GM21367 (cell line): ENCODE data around the gene CADPS2.

ENCODE experiments used
- ATAC-seq: cut with Tn5 transposase; IDR thresholded peaks from one replicate; pipeline ENCODE4 v1.9.1; 2021; ENCODE audit not compliant: unreplicated experiment

Gene CADPS2

GRCh38 chr7:122618585-122619189 is 267.6 kb downstream of the CADPS2 start:
- ATAC-seq = no peak

- no peak for ATAC-seq
Measured at GRCh38 chr7:122616951-122617350, 269.3 kb downstream of the CADPS2 start.

DNA sequence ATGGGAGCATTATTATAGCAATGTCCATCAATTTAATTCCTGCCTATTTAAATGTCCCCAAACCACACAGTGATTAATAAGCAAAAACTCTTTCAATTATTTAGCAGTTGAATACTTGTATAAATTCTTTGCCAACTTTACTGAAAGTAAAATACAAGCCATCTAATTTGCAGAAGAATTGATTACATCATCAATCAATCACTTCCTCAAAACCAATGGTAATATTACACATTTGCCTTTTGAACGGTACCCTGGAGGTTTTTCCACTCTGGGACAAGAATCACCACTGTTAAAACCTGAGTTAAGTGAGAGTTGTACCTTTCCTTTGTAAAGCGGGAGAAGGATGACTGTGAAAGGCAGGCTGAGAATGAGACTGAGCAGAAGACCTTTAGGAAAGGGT is 280.3 kb downstream of the CADPS2 start:
- ATAC-seq = no peak

- ATAC-seq = no peak
Measured at GRCh38 chr7:122604251-122604650, 282.0 kb downstream of the CADPS2 start.

DNA sequence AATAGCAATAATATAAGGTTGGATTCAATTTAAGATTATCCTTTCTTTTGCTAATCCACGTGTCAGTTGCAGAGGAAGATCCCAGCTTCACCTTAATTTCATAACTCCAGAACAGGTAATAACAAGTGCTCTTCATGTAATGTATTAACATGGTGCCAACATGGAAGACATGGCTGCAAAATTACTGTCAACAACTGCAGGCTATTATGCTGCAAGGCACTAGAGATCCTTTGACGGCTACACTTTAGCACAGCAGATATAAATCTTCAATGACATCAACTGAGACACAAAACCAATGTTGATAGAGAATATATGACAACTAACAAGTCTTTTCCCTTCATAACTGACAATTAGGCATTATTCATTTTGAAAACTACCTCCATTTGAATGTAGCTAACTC is 283.5 kb downstream of the CADPS2 start:
- ATAC-seq = no peak

DNA sequence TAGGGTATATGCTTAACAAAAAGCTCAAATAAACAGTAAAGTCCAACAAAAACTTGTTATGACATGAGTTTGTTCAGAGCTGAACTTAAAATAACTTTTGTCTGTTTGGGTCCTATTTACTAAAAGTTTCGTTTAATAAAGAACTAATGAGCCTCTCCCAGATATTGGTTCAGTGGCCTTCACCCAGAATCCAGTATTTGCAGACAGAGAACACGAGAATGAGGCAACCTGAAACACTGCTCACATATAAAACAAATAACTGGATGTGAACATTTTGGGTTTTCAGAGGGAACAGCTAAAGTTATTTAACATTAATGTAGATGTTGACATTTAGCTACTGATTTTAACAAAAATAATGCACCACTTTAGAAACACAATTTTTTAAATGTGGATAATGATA is 285.6 kb downstream of the CADPS2 start:
- ATAC-seq = no peak

DNA sequence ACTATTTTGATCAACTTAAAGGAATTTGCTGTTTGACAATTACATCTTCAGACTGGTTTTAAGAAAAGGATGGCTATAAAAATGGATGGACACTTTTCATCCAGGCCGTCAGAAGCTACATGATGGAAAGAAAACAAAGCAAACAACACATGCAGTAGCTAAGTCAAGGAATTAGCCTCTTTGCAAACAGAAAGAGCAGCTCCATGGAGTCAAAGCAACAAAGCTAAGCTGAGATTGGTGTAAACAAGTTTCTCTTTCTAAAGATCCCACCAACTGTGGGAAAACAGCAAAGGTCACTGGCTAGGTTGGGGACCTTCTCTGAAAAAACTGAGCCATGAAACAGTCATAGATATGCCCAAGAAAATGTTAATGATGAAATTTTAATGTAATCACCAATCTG is 286.2 kb downstream of the CADPS2 start:
- ATAC-seq = no peak

GRCh38 chr7:122597277-122597676 is 289.0 kb downstream of the CADPS2 start:
- ATAC-seq = no peak

DNA sequence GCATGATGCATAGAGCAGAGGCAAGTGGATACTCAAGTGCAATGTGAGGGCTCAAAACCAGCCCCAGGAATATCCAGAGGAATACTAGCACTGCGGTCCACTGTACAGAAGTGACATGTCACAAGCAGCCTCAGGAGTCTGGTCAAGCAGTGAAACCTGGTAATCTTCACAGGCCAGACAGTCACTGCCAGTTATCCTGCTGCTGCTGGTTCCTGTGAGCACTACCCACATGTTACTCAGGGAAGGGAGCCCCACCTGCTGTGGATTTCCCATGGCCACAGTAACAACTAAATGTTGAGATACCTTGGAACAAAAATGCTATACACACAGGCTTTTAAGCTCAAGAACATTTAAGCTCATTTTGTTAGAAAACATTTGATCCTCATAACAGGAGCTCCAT is 290.4 kb downstream of the CADPS2 start:
- ATAC-seq = no peak

DNA sequence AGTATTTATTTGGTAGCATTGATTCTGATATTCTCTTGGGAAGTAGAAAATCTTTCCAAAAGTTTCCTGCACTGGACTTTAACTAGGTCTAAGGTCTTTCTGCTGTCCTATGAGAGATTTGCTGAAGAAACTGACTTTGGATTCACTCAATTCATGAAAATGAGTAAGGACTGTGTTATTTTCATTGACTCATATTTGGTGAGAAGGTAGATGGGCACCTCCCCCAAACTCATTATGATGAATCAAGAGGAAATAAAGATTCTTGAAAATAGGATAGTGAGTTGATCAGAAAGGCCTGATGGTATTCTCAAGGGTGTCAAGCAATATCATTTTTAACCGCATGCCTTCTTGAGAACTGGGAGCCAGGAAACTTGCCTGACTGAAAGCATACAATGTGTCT is 297.6 kb downstream of the CADPS2 start:
- ATAC-seq = no peak

DNA sequence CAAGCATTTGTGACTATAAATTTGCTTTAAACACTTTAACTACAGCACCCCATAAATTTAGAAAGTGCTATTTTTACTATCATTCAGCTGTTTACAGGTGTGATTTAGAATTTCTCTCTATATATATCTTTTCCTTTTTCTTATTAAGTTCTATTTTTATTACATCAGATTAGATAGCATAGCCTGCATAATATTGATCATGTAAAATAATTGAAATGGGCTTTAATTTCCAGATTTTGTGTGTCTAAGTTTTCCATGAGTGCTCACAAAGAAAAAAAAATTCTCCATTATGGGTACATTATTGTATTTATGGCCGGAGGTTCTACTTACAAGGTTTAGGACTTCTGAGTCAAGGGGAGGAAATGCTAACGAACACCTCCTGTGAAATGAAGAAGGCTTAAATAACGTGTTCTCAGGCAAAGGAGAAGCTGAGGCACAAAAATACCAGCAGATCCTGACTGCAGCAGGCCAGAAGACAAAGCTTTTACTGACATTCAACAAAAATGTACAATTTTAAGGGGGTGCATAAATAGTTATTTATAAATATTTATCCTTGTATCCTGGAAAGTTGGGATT is 301.5 kb downstream of the CADPS2 start:
- no peak for ATAC-seq

DNA sequence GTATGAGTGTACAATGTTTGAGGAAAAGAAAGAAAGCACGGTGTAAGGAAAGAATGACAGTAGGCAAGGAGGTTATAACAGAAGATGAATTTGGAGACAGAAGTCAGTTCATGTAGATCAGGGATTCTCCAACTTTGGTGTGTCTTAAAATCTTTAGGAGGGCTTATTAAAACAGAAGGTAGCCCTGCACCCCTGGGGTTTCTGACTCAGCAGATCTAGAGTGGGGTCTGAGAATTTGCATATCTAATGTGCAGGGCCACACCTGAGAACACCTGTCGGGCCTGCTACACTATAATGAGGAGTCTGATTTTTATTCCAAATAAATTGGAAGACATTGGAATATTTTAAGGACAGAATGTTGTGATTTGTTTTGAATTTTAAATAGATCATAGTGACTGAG is 307.9 kb downstream of the CADPS2 start:
- no peak for ATAC-seq

GRCh38 chr7:122577449-122578003 is 308.7 kb downstream of the CADPS2 start:
- no peak for ATAC-seq

DNA sequence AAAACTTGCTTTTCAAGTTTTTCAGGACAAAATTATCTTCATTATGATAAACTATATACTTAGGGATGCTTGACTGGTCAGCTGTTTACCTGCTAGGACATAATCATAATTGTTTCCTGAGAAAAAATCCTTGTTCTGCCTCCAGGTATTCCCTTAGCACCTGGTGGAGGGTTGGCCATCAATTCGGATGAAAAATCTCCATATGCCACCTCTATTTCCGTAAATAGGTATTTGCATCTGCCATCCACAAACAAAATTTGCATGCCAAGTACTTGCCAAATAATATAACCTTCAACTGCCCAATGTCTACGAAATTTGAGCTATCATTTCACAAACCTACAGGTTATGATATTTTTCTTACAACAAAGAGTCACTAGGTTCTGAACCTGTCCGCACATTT is 313.6 kb downstream of the CADPS2 start:
- no peak for ATAC-seq

DNA sequence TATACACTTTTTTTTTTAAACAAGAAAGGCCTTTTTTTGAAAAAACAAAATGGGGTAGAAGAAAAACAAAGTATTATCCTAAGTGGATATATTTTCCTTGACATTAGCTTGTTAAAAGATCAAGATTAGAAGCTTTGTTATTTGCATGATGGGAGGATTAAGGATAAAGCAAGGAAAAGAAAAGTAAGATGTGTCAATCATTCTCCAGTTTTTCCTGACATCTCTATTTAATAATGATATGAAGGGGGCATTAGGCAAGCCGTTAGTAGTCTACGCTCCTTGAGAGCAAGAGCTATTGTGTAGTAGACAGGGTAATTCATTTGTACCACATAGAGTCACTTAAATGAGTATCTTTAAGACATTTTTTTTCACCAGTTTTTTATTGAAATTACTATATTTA is 324.9 kb downstream of the CADPS2 start:
- no peak for ATAC-seq

DNA sequence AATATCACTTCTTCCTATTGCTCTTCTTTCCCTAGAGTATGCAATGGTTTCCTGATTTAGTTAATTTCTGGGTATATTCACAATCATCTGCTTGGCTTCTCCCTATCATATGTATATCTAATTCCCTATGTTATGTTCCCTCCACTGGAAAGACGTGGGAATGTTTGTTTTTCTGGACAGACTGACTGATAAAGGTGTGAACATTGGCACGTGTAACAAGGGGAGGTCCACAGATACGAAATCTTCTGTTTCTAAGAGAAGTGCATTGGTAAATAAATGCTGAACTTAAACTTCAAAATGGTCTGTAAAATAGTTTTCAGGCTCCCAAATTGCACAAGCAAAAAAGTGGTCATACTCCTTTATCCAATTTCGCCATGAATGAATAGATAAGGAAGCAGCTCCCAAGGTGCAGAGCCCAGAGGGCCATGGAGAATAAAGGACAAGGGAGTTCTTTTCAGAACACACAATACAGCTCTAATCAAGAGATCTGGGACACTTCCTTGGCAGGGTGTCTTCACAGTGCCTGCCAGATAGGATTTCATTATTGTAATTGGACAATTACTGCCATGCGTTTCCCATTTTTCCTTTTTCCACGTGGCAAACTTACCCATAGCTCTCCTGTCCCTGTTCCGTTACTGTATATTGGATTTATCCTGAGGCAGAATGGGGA is 329.3 kb downstream of the CADPS2 start:
- ATAC-seq = no peak

GRCh38 chr7:122556219-122556618 is 330.0 kb downstream of the CADPS2 start:
- ATAC-seq = no peak

- no peak for ATAC-seq
Measured at GRCh38 chr7:122553761-122554160, 332.5 kb downstream of the CADPS2 start.

DNA sequence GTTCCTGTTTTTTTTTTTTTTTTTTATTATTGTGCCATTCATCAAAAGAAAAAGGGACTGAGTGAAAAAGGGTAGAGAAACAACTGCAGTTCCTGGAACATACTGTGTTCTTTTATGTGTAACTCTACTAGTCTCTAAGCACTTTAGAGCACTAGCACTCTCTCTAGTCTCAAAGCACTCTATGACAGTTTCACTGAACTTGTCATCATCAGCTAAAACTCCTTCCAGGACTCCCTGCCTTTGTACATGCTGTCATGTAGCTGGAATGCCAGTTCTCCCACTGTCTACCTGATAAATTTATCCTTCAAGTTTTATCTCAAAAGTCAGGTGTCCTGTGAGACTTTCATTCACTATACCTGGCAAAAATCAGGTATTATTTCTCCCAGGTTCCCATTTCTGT is 333.5 kb downstream of the CADPS2 start:
- no peak for ATAC-seq

DNA sequence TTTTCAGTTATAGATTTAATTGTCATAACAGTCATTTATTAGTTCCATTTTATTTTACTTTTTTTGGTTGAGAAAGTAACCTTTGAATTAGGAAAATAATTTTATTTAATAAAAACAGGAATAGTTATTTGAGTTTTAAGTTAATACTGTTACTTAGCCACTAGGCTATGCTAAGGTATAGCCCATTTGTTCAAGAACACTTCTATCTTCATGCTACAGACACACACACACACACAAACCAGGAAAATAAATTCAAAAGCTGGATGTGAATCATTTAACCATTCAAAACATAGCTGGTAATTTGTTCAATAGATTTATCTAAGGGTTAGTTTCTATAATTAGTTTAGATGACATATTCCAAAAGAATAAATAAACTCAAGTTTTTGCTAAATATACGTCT is 335.7 kb downstream of the CADPS2 start:
- no peak for ATAC-seq

- ATAC-seq = no peak
Measured at GRCh38 chr7:122549578-122549977, 336.7 kb downstream of the CADPS2 start.

DNA sequence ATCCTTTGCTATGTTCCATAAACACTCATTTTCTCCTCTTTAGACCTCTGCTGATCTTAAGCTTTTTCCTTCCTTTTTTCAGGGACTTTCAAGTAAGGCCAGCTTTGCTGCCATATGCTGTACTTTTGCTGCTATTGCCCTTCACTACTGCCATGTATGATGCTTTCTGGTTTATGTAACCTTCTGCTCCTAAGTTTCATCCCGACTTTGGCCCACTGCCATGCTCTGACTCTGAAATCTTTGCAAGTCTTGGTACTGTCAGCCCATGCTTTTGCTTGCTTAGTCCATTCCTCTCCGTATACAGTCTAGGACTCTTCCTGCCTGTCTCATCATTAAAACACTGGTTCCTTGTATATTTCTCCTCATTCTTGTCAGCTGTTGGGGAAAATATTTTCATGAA is 339.8 kb downstream of the CADPS2 start:
- no peak for ATAC-seq
